ENCODE measurements around the gene BRAP.

Gene BRAP

GRCh38 chr12:111650912-111651311, 34.8 kb downstream of the BRAP start:
- TF ChIP-seq, protein P1, sequence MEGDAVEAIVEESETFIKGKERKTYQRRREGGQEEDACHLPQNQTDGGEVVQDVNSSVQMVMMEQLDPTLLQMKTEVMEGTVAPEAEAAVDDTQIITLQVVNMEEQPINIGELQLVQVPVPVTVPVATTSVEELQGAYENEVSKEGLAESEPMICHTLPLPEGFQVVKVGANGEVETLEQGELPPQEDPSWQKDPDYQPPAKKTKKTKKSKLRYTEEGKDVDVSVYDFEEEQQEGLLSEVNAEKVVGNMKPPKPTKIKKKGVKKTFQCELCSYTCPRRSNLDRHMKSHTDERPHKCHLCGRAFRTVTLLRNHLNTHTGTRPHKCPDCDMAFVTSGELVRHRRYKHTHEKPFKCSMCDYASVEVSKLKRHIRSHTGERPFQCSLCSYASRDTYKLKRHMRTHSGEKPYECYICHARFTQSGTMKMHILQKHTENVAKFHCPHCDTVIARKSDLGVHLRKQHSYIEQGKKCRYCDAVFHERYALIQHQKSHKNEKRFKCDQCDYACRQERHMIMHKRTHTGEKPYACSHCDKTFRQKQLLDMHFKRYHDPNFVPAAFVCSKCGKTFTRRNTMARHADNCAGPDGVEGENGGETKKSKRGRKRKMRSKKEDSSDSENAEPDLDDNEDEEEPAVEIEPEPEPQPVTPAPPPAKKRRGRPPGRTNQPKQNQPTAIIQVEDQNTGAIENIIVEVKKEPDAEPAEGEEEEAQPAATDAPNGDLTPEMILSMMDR (conservative IDR thresholded peaks at IDR 0.05), result no peak
- no peak for TF ChIP-seq ZFX (IDR thresholded peaks at IDR 0.05)

GRCh38 chr12:111645433-111645832, 40.3 kb downstream of the BRAP start:
- H3K27ac ChIP-seq, result no peak overlapping the region
- no peak for TF ChIP-seq ZFX (IDR thresholded peaks at IDR 0.05)
- TF ChIP-seq, protein P1 (conservative IDR thresholded peaks at IDR 0.05), result no peak

More at GRCh38 chr12:111650912-111651311, 34.8 kb downstream of the BRAP start:
- no peak overlapping the region for H3K27ac ChIP-seq

GRCh38 chr12:111643427-111643826, 42.3 kb downstream of the BRAP start:
- H3K27ac ChIP-seq, result no peak overlapping the region; the same call in 1 of the 2 replicates
- TF ChIP-seq ZFX (IDR thresholded peaks at IDR 0.05), result no peak
- TF ChIP-seq, protein P1 (conservative IDR thresholded peaks at IDR 0.05), result no peak

DNA sequence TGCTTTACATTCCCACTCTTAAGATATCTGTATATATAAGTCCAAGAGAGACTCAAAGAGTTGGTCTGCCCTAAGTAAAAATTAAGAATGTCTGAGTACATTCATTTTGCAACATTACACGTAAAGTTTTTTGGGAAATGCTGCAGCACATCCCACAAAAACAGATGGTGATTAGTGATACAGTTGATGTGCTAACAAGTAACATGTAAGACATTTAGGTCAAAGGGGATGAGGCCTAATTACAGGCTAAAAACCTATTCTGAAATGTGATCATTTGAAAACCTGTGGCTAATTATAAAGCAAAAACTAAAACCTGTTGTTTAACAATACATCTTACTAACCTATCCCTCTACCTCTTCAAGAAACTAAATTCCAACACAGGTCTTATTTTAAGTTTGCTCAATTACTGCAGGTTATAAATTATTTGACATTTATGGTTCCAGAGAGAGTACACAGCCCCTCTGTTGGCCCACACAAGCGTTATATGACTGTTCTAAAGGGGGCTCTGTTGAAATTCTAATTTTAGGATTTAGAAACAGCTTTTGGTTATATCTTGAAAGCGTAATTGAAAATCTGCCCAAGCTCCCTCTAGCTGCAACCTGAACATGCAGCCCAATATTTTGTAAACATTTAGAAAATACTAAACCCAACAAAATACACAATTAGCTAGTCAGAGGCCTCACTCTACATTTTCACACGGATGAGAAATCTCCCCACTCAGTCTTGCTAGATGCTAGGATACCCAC, 42.9 kb downstream of the BRAP start:
- TF ChIP-seq ZFX (IDR thresholded peaks at IDR 0.05), result no peak
- TF ChIP-seq, protein P1 (conservative IDR thresholded peaks at IDR 0.05), result no peak
- H3K27ac ChIP-seq, result no peak overlapping the region; the same call in 1 of the 2 replicates

DNA sequence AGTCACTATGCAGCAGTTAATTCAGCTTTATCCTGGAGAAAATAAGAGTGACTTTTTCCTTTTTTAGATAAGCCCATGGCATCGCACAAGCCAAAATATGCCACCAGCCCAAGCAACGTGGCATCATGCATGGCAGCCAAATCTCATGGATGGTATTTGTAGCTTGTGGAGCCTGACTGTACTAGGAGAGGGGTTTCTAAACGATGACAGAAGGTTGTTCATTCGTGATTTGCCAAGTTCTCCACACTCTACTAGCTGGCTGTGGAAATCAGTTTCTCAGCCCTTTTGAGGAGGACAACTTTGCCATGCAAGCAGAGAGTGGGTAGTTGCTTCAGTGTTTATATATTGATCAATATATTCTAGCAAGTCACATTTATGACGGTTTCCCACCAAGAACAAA, 45.2 kb downstream of the BRAP start:
- H3K27ac ChIP-seq, result no peak overlapping the region
- no peak for TF ChIP-seq ZFX (IDR thresholded peaks at IDR 0.05)
- TF ChIP-seq, protein P1 (conservative IDR thresholded peaks at IDR 0.05), result no peak

GRCh38 chr12:111638556-111638955, 47.2 kb downstream of the BRAP start:
- no peak overlapping the region for H3K27ac ChIP-seq
- TF ChIP-seq, protein P1 (conservative IDR thresholded peaks at IDR 0.05), result no peak
- no peak for TF ChIP-seq ZFX (IDR thresholded peaks at IDR 0.05)

- TF ChIP-seq ZFX (IDR thresholded peaks at IDR 0.05), result no peak
- TF ChIP-seq, protein P1 (conservative IDR thresholded peaks at IDR 0.05), result no peak
- H3K27ac ChIP-seq, result peak overlapping the region; percentile 18
Measured at GRCh38 chr12:111636209-111636945, 49.4 kb downstream of the BRAP start.
